GM18951 (cell line): ENCODE data around the gene B3GNT7.
A peak's percentile ranks its signal among the peaks of the same experiment; 100 is the strongest.

Experiments used
- POLR2A ChIP-seq: IDR thresholded peaks from 4 replicates; pipeline ENCODE4 v1.6.1; 2011; ENCODE audit warnings: mild to moderate bottlenecking; ENCODE audit not compliant: insufficient read length, insufficient read depth; ENCODE audit errors: extremely low read depth
- in situ Hi-C: fragments of 300-500 bp; cut with MboI; formaldehyde crosslinking; loops from one replicate; pipeline ENCODE4 v1.12.0; 2022; ENCODE audit warnings: low sequenced_read_pairs, mixed read lengths, inconsistent platforms; ENCODE audit not compliant: unreplicated experiment

Gene B3GNT7

GRCh38 chr2:231394211-231395141, 1.0 kb upstream of the B3GNT7 start:
- peak; percentile 71 for TF ChIP-seq POLR2A
- in situ Hi-C loops = loop anchor here (10.0 kb wide), 1 partner anchor 100 kb away; no protein-coding TSS in a partner anchor

- no peak for TF ChIP-seq POLR2A
- in situ Hi-C loops = loop anchor here (10.0 kb wide), 1 partner anchor 101 kb away; no protein-coding TSS in a partner anchor
Observed at GRCh38 chr2:231396058-231396821, 730 bp downstream of the B3GNT7 start.

DNA sequence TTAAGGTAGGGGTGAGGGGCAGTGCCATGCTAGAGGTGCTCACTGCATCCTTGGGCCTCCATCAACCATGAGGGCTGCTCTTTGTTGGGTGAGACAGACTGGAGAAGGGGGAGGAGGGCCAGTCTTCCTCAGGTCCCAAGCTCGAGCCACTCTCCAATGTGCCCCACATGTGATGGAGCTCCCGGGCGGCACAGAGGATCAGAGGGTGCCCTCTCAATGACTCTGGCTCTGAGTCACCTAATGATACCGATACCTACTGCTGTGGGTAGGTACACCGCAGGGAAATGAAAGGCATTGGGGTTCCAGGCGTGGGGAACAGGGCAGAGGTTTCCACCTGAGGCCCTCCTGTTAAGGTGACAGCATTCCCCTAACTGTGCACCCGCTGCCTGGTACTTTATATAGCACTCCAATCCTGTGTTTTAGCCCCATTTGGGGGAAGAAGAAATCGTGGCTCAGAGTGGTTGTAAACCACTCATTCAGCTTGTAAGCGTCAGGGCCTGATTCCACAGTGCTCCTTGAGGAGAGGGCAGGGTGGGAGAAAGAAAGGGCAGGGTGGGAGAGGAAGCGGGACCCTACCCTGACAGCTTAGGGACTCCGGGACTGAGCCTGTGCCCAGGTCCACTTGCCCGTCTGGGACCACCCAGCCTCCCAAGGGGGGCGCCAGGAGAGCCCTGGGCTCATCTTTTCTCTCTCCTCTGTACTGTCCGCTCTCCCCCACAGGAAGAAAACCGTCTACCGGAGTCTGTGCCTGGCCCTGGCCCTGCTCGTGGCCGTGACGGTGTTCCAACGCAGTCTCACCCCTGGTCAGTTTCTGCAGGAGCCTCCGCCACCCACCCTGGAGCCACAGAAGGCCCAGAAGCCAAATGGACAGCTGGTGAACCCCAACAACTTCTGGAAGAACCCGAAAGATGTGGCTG, 1.8 kb downstream of the B3GNT7 start:
- in situ Hi-C loops = loop anchor here (10.0 kb wide), 1 partner anchor 102 kb away; no protein-coding TSS in a partner anchor

GRCh38 chr2:231397928-231398294, 2.4 kb downstream of the B3GNT7 start:
- in situ Hi-C loops = loop anchor here (10.0 kb wide), 1 partner anchor 103 kb away; no protein-coding TSS in a partner anchor
- no peak for TF ChIP-seq POLR2A

More for the DNA sequence above, 1.8 kb downstream of the B3GNT7 start:
- peak; percentile 14 for TF ChIP-seq POLR2A

DNA sequence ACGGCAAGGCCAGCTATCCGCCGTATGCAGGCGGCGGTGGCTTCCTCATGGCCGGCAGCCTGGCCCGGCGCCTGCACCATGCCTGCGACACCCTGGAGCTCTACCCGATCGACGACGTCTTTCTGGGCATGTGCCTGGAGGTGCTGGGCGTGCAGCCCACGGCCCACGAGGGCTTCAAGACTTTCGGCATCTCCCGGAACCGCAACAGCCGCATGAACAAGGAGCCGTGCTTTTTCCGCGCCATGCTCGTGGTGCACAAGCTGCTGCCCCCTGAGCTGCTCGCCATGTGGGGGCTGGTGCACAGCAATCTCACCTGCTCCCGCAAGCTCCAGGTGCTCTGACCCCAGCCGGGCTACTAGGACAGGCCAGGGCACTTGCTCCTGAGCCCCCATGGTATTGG, 3.1 kb downstream of the B3GNT7 start:
- TF ChIP-seq POLR2A = no peak
- in situ Hi-C loops = loop anchor here (10.0 kb wide), 1 partner anchor 104 kb away; no protein-coding TSS in a partner anchor

DNA sequence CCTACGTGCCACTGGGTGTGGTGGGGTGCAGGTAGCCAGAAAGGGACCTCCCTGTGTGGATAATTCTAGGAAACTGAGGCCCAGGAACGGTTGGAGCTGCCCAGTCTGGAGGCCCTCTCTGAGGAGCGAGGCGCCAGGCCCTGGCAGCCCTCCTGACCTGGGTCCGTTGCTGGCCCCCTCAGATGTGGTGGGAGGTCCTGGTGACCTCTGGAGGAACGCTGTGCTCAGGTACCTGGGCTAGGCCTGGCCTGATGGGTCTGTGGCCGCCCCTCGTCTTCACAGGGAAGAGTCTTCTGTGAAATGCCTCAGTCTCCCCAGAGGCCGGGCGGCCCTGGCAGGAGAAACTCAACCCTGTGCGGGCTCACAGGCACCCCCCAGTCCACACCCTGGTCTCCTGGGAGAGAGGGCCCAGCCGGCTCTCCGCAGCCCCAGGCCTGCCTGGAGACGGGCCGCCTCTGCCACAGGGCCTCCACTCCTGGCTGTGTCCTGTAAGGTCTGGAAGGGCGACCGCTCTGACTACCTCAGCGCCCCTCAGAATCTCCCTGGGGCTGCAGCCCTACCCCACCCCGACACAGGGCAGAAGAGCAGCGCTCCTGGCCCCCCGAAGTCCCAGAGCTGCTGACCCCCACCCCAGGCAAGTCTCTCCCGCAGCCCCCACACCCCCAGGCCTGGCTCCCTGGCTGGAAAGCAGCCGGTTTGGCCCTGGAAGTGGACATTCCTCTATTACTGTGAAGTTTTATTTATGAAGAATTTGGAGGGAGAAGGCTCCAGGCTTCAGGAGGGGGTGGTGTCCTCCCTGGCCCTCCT, 3.7 kb downstream of the B3GNT7 start:
- in situ Hi-C loops = loop anchor here (10.0 kb wide), 1 partner anchor 104 kb away; no protein-coding TSS in a partner anchor
- no peak for TF ChIP-seq POLR2A

DNA sequence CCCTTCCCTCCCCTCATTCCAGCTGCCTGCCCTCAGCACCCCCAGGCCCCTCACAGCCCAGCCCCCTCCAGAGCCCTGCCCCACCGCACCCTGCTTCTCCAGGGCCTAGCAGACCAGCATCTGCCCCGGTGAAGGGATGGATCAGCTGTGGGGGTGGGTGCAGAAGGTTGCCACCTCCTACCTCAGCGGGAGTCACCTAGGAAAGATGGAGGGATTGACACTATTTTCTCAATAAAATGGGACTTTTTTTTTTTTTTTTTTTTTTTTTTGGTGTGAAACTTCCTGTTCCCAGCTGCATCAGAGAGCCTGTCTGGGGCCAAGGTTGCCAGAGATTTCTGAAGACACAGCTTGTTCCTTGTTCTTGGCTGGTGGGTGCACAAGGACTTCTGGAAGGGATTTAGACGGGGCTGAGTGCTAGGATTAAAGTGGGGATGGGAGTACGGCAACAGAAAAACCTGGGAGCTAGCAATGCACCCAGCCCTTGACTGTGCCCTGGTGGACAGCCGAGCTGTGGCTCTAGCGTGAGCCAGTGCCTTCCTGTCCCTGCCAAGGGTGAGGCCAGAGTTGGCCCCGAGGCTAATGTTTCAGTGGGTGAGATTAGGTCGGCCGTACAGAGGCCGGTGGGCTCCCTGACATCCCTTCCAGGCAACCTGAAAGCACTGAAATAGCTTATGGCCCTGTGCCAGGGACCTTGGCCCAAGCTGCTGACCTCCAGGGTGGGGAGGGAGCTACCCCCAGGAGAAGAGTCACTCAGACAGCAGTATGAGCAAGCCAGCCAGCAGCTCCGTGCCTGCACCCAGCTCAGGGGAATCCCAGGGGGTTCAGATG, 4.6 kb downstream of the B3GNT7 start:
- no peak for TF ChIP-seq POLR2A
- in situ Hi-C loops = loop anchor here (5.0 to 10.0 kb wide), 3 partner anchors 105 to 293 kb away; no protein-coding TSS in a partner anchor

DNA sequence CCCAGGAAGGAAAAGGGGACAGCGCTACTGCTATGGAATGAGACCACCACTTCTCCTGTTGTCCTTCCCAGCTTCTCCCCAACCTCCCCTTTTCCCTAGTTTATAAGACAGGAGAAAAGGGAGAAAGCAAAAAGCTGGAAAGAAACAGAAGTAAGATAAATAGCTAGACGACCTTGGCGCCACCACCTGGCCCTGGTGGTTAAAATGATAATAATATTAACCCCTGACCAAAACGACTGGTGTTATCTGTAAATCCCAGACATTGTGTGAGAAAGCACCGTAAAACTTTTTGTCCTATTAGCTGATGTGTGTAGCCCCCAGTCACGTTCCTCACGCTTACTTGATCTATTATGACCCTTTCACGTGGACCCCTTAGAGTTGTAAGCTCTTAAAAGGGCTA, 5.2 kb downstream of the B3GNT7 start:
- in situ Hi-C loops = loop anchor here (5.0 to 10.0 kb wide), 2 partner anchors 176 to 293 kb away; no protein-coding TSS in a partner anchor

DNA sequence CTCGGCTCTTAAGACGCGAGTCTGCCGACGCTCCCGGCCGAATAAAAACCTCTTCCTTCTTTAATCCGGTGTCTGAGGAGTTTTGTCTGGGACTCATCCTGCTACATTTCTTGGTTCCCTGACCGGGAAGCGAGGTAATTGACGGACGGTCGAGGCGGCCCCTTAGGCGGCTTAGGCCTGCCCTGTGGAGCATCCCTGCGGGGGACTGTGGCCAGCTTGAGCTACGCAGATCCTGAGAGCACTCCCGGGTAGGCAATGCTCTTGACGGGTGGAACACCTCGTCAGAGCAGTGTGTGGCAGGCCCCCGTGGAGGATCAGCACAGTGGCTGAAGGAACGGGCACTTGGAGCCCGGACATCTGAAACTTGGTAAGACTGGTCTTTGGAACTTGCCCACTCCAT, 5.6 kb downstream of the B3GNT7 start:
- in situ Hi-C loops = loop anchor here (5.0 to 10.0 kb wide), 2 partner anchors 176 to 294 kb away; no protein-coding TSS in a partner anchor

DNA sequence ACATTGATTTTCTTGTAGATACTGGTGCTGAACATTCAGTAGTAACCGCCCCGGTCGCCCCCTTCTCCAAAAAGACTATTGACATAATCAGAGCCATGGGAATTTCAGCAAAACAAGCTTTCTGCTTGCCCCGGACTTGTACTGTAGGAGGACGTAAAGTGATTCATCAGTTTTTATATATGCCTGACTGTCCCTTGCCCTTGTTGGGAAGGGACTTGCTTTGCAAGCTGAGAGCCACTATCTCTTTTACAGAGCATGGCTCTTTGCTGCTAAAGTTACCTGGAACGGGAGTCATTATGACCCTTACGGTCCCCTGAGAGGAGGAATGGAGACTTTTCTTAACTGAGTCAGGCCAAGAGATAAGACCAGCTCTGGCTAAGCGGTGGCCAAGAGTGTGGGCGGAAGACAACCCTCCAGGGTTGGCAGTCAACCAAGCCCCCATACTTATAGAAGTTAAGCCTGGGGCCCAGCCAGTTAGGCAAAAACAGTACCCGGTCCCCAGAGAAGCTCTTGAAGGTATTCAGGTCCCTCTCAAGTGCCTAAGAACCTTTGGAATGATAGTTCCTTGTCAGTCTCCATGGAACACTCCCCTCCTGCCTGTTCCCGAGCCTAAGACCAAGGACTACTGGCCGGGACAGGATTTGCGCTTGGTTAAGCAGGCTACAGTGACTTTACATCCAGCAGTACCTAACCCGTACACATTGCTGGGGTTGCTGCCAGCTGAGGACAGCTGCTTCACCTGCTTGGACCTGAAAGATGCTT, 8.1 kb downstream of the B3GNT7 start:
- in situ Hi-C loops = loop anchor here (5.0 to 10.0 kb wide), 2 partner anchors 179 to 296 kb away; no protein-coding TSS in a partner anchor

DNA sequence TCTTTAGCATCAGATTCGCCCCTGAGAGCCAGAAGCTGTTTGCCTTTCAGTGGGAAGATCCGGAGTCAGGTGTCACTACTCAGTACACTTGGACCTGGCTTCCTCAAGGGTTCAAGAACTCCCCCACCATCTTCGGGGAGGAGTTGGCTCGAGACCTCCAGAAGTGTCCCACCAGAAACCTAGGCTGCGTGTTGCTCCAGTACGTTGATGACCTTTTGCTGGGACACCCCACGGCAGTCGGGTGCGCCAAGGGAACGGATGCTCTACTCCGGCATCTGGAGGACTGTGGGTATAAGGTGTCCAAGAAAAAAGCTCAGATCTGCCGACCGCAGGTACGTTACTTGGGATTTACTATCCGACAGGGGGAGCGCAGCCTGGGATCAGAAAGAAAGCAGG, 8.7 kb downstream of the B3GNT7 start:
- in situ Hi-C loops = loop anchor here (5.0 to 10.0 kb wide), 2 partner anchors 179 to 297 kb away; no protein-coding TSS in a partner anchor

GRCh38 chr2:231405601-231406367, 10.3 kb downstream of the B3GNT7 start:
- in situ Hi-C loops = loop anchor here (10.0 kb wide), 1 partner anchor 181 kb away; no protein-coding TSS in a partner anchor

GRCh38 chr2:231407686-231408085, 12.2 kb downstream of the B3GNT7 start:
- in situ Hi-C loops = loop anchor here (10.0 kb wide), 1 partner anchor 183 kb away; no protein-coding TSS in a partner anchor

GRCh38 chr2:231408304-231408703, 12.8 kb downstream of the B3GNT7 start:
- in situ Hi-C loops = loop anchor here (10.0 kb wide), 1 partner anchor 184 kb away; no protein-coding TSS in a partner anchor
